Activated naive CD8-positive, alpha-beta T cell treated with anti-CD3 and anti-CD28 coated beads for 36 hours (primary cell): ENCODE data around the gene ZBTB44. TPM values are rescaled to one million over a fixed set of nuclear protein-coding genes. Genes with fewer than 3 reads are reported as not detected.

ENCODE experiments used
- DNase-seq: peaks from one replicate; pipeline ENCODE4 v3.0.0; 2021
- H3K27ac Mint-ChIP-seq: one replicate; pipeline ENCODE4 v1.8.0; 2022; ENCODE audit warnings: mild to moderate bottlenecking, moderate library complexity, mixed read lengths
- H3K27me3 Mint-ChIP-seq: one replicate; pipeline ENCODE4 v1.8.0; 2022; ENCODE audit warnings: mild to moderate bottlenecking, mixed read lengths
- H3K36me3 Mint-ChIP-seq: one replicate; pipeline ENCODE4 v1.8.0; 2021; ENCODE audit warnings: mild to moderate bottlenecking, mixed read lengths
- H3K4me1 Mint-ChIP-seq: one replicate; pipeline ENCODE4 v1.8.0; 2021; ENCODE audit warnings: mixed read lengths
- H3K4me3 Mint-ChIP-seq: one replicate; pipeline ENCODE4 v1.8.0; 2022; ENCODE audit warnings: mild to moderate bottlenecking, moderate library complexity, mixed read lengths
- H3K9me3 Mint-ChIP-seq: one replicate; pipeline ENCODE4 v1.8.0; 2022; ENCODE audit warnings: mixed read lengths
- total RNA-seq, 2 experiments: library from RNA; stranded (reverse); gene quantifications; one replicate each; pipeline ENCODE4 v1.2.3, GENCODE V29; 2021

Gene ZBTB44
- total RNA-seq, 2 experiments from 2014 or later: 43.2 to 44.6 TPM

- Mint-ChIP-seq H3K27ac (no peak overlapping the region), H3K4me1 (no peaks in the 10 kb centered on the region)
Observed at GRCh38 chr11:130192845-130193267, 121.9 kb downstream of the ZBTB44 start.

GRCh38 chr11:130191896-130192295 lies 122.8 kb downstream of the ZBTB44 start:
- H3K27ac Mint-ChIP-seq: no peak overlapping the region
- no peak for DNase-seq

More at GRCh38 chr11:130192845-130193267, 121.9 kb downstream of the ZBTB44 start:
- H3K9me3 Mint-ChIP-seq: no peaks in the 10 kb centered on the region
- H3K27me3 Mint-ChIP-seq: no peaks in the 10 kb centered on the region
- H3K4me3 Mint-ChIP-seq: no peak overlapping the region
- H3K36me3 Mint-ChIP-seq: no peaks in the 10 kb centered on the region
- DNase-seq: no peak

GRCh38 chr11:130190371-130190881 lies 124.3 kb downstream of the ZBTB44 start:
- Mint-ChIP-seq H3K36me3 (no peaks in the 10 kb centered on the region), H3K4me3 (no peak overlapping the region), H3K27ac (no peak overlapping the region)

More at GRCh38 chr11:130191896-130192295, 122.8 kb downstream of the ZBTB44 start:
- no peaks in the 10 kb centered on the region for H3K9me3 Mint-ChIP-seq
- H3K4me1 Mint-ChIP-seq: no peaks in the 10 kb centered on the region
- no peaks in the 10 kb centered on the region for H3K27me3 Mint-ChIP-seq
- no peaks in the 10 kb centered on the region for H3K36me3 Mint-ChIP-seq
- H3K4me3 Mint-ChIP-seq: no peak overlapping the region

GRCh38 chr11:130189492-130190210 lies 125.1 kb downstream of the ZBTB44 start:
- H3K27ac Mint-ChIP-seq: no peak overlapping the region
- no peaks in the 10 kb centered on the region for H3K4me1 Mint-ChIP-seq
- no peaks in the 10 kb centered on the region for H3K36me3 Mint-ChIP-seq
- no peaks in the 10 kb centered on the region for H3K27me3 Mint-ChIP-seq
- DNase-seq: no peak
- no peak overlapping the region for H3K4me3 Mint-ChIP-seq
- H3K9me3 Mint-ChIP-seq: no peaks in the 10 kb centered on the region

More at GRCh38 chr11:130190371-130190881, 124.3 kb downstream of the ZBTB44 start:
- Mint-ChIP-seq H3K4me1 (no peaks in the 10 kb centered on the region), H3K9me3 (no peaks in the 10 kb centered on the region), H3K27me3 (no peaks in the 10 kb centered on the region)
- DNase-seq: no peak

GRCh38 chr11:130188585-130189347 lies 126.0 kb downstream of the ZBTB44 start:
- H3K36me3 Mint-ChIP-seq: no peaks in the 10 kb centered on the region
- no peak overlapping the region for H3K4me3 Mint-ChIP-seq
- no peak overlapping the region for H3K27ac Mint-ChIP-seq
- no peaks in the 10 kb centered on the region for H3K4me1 Mint-ChIP-seq
- no peaks in the 10 kb centered on the region for H3K9me3 Mint-ChIP-seq
- no peak for DNase-seq
- H3K27me3 Mint-ChIP-seq: no peaks in the 10 kb centered on the region

GRCh38 chr11:130188047-130188446 lies 126.7 kb downstream of the ZBTB44 start:
- Mint-ChIP-seq H3K9me3 (no peaks in the 10 kb centered on the region), H3K27ac (no peak overlapping the region), H3K27me3 (no peaks in the 10 kb centered on the region), H3K4me3 (no peak overlapping the region), H3K4me1 (no peaks in the 10 kb centered on the region), H3K36me3 (no peaks in the 10 kb centered on the region)
- DNase-seq: no peak

GRCh38 chr11:130187096-130187495 lies 127.6 kb downstream of the ZBTB44 start:
- no peaks in the 10 kb centered on the region for H3K36me3 Mint-ChIP-seq
- no peak for DNase-seq
- peak overlapping the region; percentile 34 for H3K27ac Mint-ChIP-seq
- H3K4me1 Mint-ChIP-seq: no peaks in the 10 kb centered on the region
- no peaks in the 10 kb centered on the region for H3K9me3 Mint-ChIP-seq
- no peaks in the 10 kb centered on the region for H3K27me3 Mint-ChIP-seq
- H3K4me3 Mint-ChIP-seq: no peak overlapping the region

GRCh38 chr11:130183878-130184610 lies 130.7 kb downstream of the ZBTB44 start:
- no peak for DNase-seq
- Mint-ChIP-seq H3K27me3 (no peaks in the 10 kb centered on the region), H3K36me3 (no peaks in the 10 kb centered on the region), H3K9me3 (no peaks in the 10 kb centered on the region), H3K4me1 (no peaks in the 10 kb centered on the region), H3K4me3 (no peak overlapping the region), H3K27ac (no peak overlapping the region)

- Mint-ChIP-seq H3K36me3 (no peaks in the 10 kb centered on the region), H3K27ac (no peak overlapping the region), H3K9me3 (no peaks in the 10 kb centered on the region), H3K4me3 (no peak overlapping the region), H3K4me1 (no peaks in the 10 kb centered on the region), H3K27me3 (no peaks in the 10 kb centered on the region)
- no peak for DNase-seq
Observed at GRCh38 chr11:130181295-130182272, 133.1 kb downstream of the ZBTB44 start.

- no peak overlapping the region for H3K27ac Mint-ChIP-seq
- H3K4me3 Mint-ChIP-seq: no peak overlapping the region
- H3K36me3 Mint-ChIP-seq: no peaks in the 10 kb centered on the region
- no peaks in the 10 kb centered on the region for H3K27me3 Mint-ChIP-seq
- no peaks in the 10 kb centered on the region for H3K4me1 Mint-ChIP-seq
- DNase-seq: no peak
- no peaks in the 10 kb centered on the region for H3K9me3 Mint-ChIP-seq
Observed at GRCh38 chr11:130180896-130181294, 133.8 kb downstream of the ZBTB44 start.

- H3K4me1 Mint-ChIP-seq: no peaks in the 10 kb centered on the region
- H3K27ac Mint-ChIP-seq: no peak overlapping the region
- no peak overlapping the region for H3K4me3 Mint-ChIP-seq
- DNase-seq: no peak
- H3K9me3 Mint-ChIP-seq: no peaks in the 10 kb centered on the region
- no peaks in the 10 kb centered on the region for H3K27me3 Mint-ChIP-seq
- no peaks in the 10 kb centered on the region for H3K36me3 Mint-ChIP-seq
Observed at GRCh38 chr11:130180491-130180890, 134.2 kb downstream of the ZBTB44 start.

GRCh38 chr11:130179396-130180306 lies 135.1 kb downstream of the ZBTB44 start:
- H3K27ac Mint-ChIP-seq: no peak overlapping the region
- H3K4me3 Mint-ChIP-seq: no peak overlapping the region
- peaks cover 6% of the 10 kb centered on the region for H3K9me3 Mint-ChIP-seq

More at GRCh38 chr11:130179396-130180306, 135.1 kb downstream of the ZBTB44 start:
- H3K27me3 Mint-ChIP-seq: no peaks in the 10 kb centered on the region
- H3K36me3 Mint-ChIP-seq: no peaks in the 10 kb centered on the region
- DNase-seq: no peak
- no peaks in the 10 kb centered on the region for H3K4me1 Mint-ChIP-seq
